HCT116 (cell line): ENCODE results near the gene KANK2. TPM values are rescaled to one million over a fixed set of nuclear protein-coding genes. Genes with fewer than 3 reads are reported as not detected.

Source experiments
- ATAC-seq: fragments of 200-7000 bp; cut with Tn5 transposase; 2 replicates; pipeline ENCODE4 v1.9.1; 2020; ENCODE audit warnings: mild to moderate bottlenecking, moderate library complexity
- BruUV-seq: library from RNA; stranded (reverse); fragments of 400-500 nt; replicated peaks from 2 replicates; lab custom pipeline; 2021; lab: Mats Ljungman, UMichigan
- CTCF ChIA-PET: fragments of 300-600 bp; sonication (Branson Sonifier 250); formaldehyde crosslinking; loops from one replicate; lab custom pipeline; 2021; ENCODE audit warnings: antibody characterized with exemption; lab: Charles Lee
- POLR2A ChIA-PET: fragments of 300-600, 350-600 bp; sonication (Branson Sonifier 250); formaldehyde crosslinking; loops from one replicate; lab custom pipeline; 2021; ENCODE audit warnings: antibody characterized with exemption; lab: Charles Lee
- RAD21 ChIA-PET, 2 experiments: fragments of 300-600 bp; sonication (Branson Sonifier 250); formaldehyde crosslinking; loops; one replicate each; lab custom pipeline; 2023; ENCODE audit warnings: low total read pairs in 2 of 2; ENCODE audit not compliant: uncharacterized antibody in 2 of 2, unreplicated experiment in 2 of 2, low non-redundant PET in 1 of 2; lab: Charles Lee
- DNase-seq: peaks from one replicate; pipeline ENCODE4 v3.0.0-alpha.2; 2010; ENCODE audit warnings: low read depth, low spot score
- H2AFZ ChIP-seq: fragments of 200-600 bp; shearing (Covaris generic), sonication (generic); 2 replicates; pipeline ENCODE4 v1.6.1; 2017; ENCODE audit warnings: low read depth, mixed run types, mixed read lengths, antibody characterized with exemption, low read length; ENCODE audit not compliant: poor library complexity, severe bottlenecking
- H3K27ac ChIP-seq: 2 replicates; pipeline ENCODE4 v1.5.1; 2012; ENCODE audit warnings: low read depth, low read length
- H3K27me3 ChIP-seq: fragments of 200-600 bp; sonication (generic); 2 replicates; pipeline ENCODE4 v1.6.1; 2016; ENCODE audit warnings: mixed run types, low read length, mixed read lengths; ENCODE audit not compliant: insufficient read depth
- H3K36me3 ChIP-seq, 2 experiments: fragments of 200-500 bp in 1 of 2; fragments of 200-600 bp in 1 of 2; sonication (Bioruptor generic) in 1 of 2; sonication (generic) in 1 of 2; 2 replicates each; pipeline versions ENCODE4 v1.5.1 to v1.6.1; 2014 to 2016; ENCODE audit warnings: low read length in 2 of 2, inconsistent platforms in 1 of 2, mixed read lengths in 1 of 2, mixed run types in 1 of 2; ENCODE audit not compliant: insufficient read depth in 2 of 2, control insufficient read depth in 1 of 2
- H3K4me1 ChIP-seq, 2 experiments: fragments of 200-600 bp in 1 of 2; sonication (generic) in 1 of 2; 2 replicates each; pipeline versions ENCODE4 v1.5.1 to v1.6.1; 2012 to 2017; ENCODE audit warnings: low read length in 2 of 2, inconsistent platforms in 1 of 2, mild to moderate bottlenecking in 1 of 2, mixed read lengths in 1 of 2, mixed run types in 1 of 2, moderate library complexity in 1 of 2; ENCODE audit not compliant: insufficient read depth in 2 of 2, control insufficient read depth in 1 of 2
- H3K4me2 ChIP-seq: fragments of 200-600 bp; sonication (generic); 2 replicates; pipeline ENCODE4 v1.6.1; 2017; ENCODE audit warnings: mixed run types, low read length, mixed read lengths
- H3K4me3 ChIP-seq, 2 experiments: fragments of 200-600 bp in 1 of 2; sonication (generic) in 1 of 2; replicated peaks in 1 of 2; 2 replicates each; pipeline ENCODE4 v1.5.1; 2011 to 2016; ENCODE audit warnings: low read length in 2 of 2, control low read depth in 1 of 2, low read depth in 1 of 2, mild to moderate bottlenecking in 1 of 2, mixed read lengths in 1 of 2, mixed run types in 1 of 2
- H3K79me2 ChIP-seq: fragments of 200-600 bp; sonication (generic); 2 replicates; pipeline ENCODE4 v1.6.1; 2017; ENCODE audit warnings: mild to moderate bottlenecking, mixed run types, low read length, moderate library complexity, mixed read lengths; ENCODE audit not compliant: insufficient read depth
- H3K9ac ChIP-seq: fragments of 200-600 bp; sonication (generic); 2 replicates; pipeline ENCODE4 v1.6.1; 2016; ENCODE audit warnings: low read length, mixed read lengths
- H3K9me2 ChIP-seq: fragments of 200-600 bp; sonication (generic), shearing (Covaris generic); 2 replicates; pipeline ENCODE4 v1.6.1; 2017; ENCODE audit warnings: mixed run types, mild to moderate bottlenecking, moderate library complexity; ENCODE audit not compliant: insufficient read depth
- H3K9me3 ChIP-seq, 2 experiments: fragments of 200-500 bp in 1 of 2; fragments of 200-600 bp in 1 of 2; sonication (Bioruptor generic) in 1 of 2; sonication (generic) in 1 of 2; 2 replicates each; pipeline ENCODE4 v1.6.1; 2014 to 2017; ENCODE audit warnings: low read length in 2 of 2, mixed read lengths in 2 of 2, inconsistent platforms in 1 of 2, low read depth in 1 of 2, mild to moderate bottlenecking in 1 of 2, mixed run types in 1 of 2, moderate library complexity in 1 of 2; ENCODE audit not compliant: control insufficient read depth in 1 of 2, insufficient read depth in 1 of 2
- H4K20me1 ChIP-seq: fragments of 200-600 bp; sonication (generic), shearing (Covaris generic); 2 replicates; pipeline ENCODE4 v1.6.1; 2017; ENCODE audit warnings: mixed run types, mild to moderate bottlenecking, moderate library complexity; ENCODE audit not compliant: insufficient read depth
- CBX3 ChIP-seq: IDR thresholded peaks from 2 replicates; pipeline ENCODE4 v1.6.1; 2012; ENCODE audit warnings: low read depth
- EZH2phosphoT487 ChIP-seq: fragments of 200-600 bp; IDR thresholded peaks from 2 replicates; pipeline ENCODE4 v1.6.1; 2018; ENCODE audit warnings: antibody characterized with exemption, borderline replicate concordance
- FOSL1 ChIP-seq: IDR thresholded peaks from 2 replicates; pipeline ENCODE4 v1.6.1; 2012; ENCODE audit warnings: low read depth
- RAD21 ChIP-seq: IDR thresholded peaks from 2 replicates; pipeline ENCODE4 v1.6.1; 2012; ENCODE audit warnings: low read depth, mild to moderate bottlenecking
- SP1 ChIP-seq: IDR thresholded peaks from 2 replicates; pipeline ENCODE4 v1.6.1; 2012; ENCODE audit warnings: low read depth
- YY1 ChIP-seq: IDR thresholded peaks from 2 replicates; pipeline ENCODE4 v1.6.1; 2011; ENCODE audit warnings: low read length, low read depth, moderate library complexity, mild to moderate bottlenecking; ENCODE audit not compliant: insufficient replicate concordance; ENCODE audit errors: extremely low read depth
- ZBTB33 ChIP-seq: IDR thresholded peaks from 2 replicates; pipeline ENCODE4 v1.6.1; 2011; ENCODE audit warnings: mild to moderate bottlenecking, low read length, moderate library complexity; ENCODE audit not compliant: insufficient replicate concordance; ENCODE audit errors: extremely low read depth
- ZFX ChIP-seq: fragments of 450-650 bp; IDR thresholded peaks from 2 replicates; pipeline ENCODE4 v1.6.1; 2017
- intact Hi-C: fragments of 100-400 bp; cut with micrococcal nuclease; formaldehyde crosslinking; loops from 2 replicates; pipeline ENCODE4 v1.10.0; 2022
- total RNA-seq: library from RNA; stranded (reverse); gene quantifications from one replicate; pipeline ENCODE4 v1.2.1, GENCODE V29; 2021; ENCODE audit not compliant: unreplicated experiment

KANK2 gene
- total RNA-seq, 1 experiment from 2014 or later = 43.6 TPM

GRCh38 chr19:11240008-11240444, 42.7 kb upstream of the KANK2 start:
- Histone ChIP-seq H3K27ac (no peak overlapping the region), H3K4me2 (no peak overlapping the region), H3K4me3 (no peak overlapping the region), H3K9ac (no peak overlapping the region), H3K4me1 (peaks cover 4 to 5% of the 10 kb centered on the region in 2 experiments; a peak in 3 of 4 replicates), H3K36me3 (peaks cover 3% of the 10 kb centered on the region in 2 experiments; a peak in 2 of 4 replicates), H3K27me3 (no peaks in the 10 kb centered on the region), H3K79me2 (no peaks in the 10 kb centered on the region), H3K9me3 (no peaks in the 10 kb centered on the region), H3K9me2 (no peaks in the 10 kb centered on the region), H2AFZ (no peak overlapping the region), H4K20me1 (no peaks in the 10 kb centered on the region)
- DNase-seq = no peak
- ChIA-PET POLR2A (no interaction called here), RAD21 (no interaction called here), CTCF (no interaction called here)
- no peak for TF ChIP-seq YY1
- TF ChIP-seq ZFX = no peak
- no peak for TF ChIP-seq FOSL1
- no peak for TF ChIP-seq RAD21
- TF ChIP-seq SP1 = no peak
- TF ChIP-seq ZBTB33 = no peak
- no peak for TF ChIP-seq CBX3
- no peak for TF ChIP-seq EZH2phosphoT487
- ATAC-seq = no peak
- BruUV-seq = no TSS peak
- intact Hi-C loops = no loop called here
